ENCODE measurements around the gene STK32B.

GRCh38 chr4:5409972-5410618 is 358.8 kb downstream of the STK32B start:
- TF ChIP-seq, protein P1, sequence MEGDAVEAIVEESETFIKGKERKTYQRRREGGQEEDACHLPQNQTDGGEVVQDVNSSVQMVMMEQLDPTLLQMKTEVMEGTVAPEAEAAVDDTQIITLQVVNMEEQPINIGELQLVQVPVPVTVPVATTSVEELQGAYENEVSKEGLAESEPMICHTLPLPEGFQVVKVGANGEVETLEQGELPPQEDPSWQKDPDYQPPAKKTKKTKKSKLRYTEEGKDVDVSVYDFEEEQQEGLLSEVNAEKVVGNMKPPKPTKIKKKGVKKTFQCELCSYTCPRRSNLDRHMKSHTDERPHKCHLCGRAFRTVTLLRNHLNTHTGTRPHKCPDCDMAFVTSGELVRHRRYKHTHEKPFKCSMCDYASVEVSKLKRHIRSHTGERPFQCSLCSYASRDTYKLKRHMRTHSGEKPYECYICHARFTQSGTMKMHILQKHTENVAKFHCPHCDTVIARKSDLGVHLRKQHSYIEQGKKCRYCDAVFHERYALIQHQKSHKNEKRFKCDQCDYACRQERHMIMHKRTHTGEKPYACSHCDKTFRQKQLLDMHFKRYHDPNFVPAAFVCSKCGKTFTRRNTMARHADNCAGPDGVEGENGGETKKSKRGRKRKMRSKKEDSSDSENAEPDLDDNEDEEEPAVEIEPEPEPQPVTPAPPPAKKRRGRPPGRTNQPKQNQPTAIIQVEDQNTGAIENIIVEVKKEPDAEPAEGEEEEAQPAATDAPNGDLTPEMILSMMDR (IDR thresholded peaks at IDR 0.05), result no peak
- no peak for TF ChIP-seq POLR2A (IDR thresholded peaks at IDR 0.05)
